Measurements from ENCODE around the gene PCED1A. TPM values are rescaled to one million over a fixed set of nuclear protein-coding genes. Genes with fewer than 3 reads are reported as not detected.

PCED1A gene
- total and polyA plus RNA-seq, 2 of the 8 experiments (the other 6 are each of a cell fraction or from before 2014, with no cell fraction given): 13.4 to 18.9 TPM

DNA sequence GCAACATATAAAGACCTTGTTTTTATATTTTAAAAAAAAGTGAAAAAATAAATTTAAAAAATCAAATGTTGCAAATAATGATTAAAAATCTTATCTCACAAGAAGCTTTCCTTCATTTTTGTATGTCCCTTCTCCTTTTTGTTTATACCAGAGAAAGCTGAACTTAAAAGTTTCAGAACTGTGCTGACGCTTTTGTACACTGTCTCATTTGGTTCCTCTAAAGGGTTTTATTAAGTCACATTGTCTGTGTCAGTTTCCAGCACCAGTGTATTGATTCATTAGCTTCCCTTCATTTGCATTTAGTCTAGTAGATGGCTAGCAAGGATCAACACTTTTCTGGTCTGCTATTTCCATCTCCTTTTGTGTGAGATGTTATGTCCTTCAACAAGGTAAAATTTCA, 6.7 kb downstream of the PCED1A start:
- ChIA-PET POLR2A (ENCODE audit: partially characterized antibody) (interaction anchor here (2.3 kb wide), 1 partner anchor 12 kb away, joined by 6 read pairs; no protein-coding TSS in a partner anchor), CTCF (ENCODE audit: partially characterized antibody) (no interaction called here)
- WGBS, 2 experiments (ENCODE audit: extremely low coverage in 1 of 2, insufficient coverage in 1 of 2, insufficient read length in 1 of 2, insufficient replicate concordance in 2 of 2, low coverage in 1 of 2, low lambda C conversion rate in 2 of 2, missing lambda C conversion rate in 1 of 2): 86% methylated on average over 1 of the region's 1 CpG; no CpG with 5 or more reads in 1 of the 2 experiments
- no peak for FAIRE-seq
- no peak overlapping the region for H2BK120ac ChIP-seq (replicated peaks; ENCODE audit: low read depth, low read length)
- no peaks in the 10 kb centered on the region for H3K36me3 ChIP-seq (ENCODE audit: control insufficient read depth in 2 of 4, insufficient read depth in 4 of 4, low read length in 3 of 4)
- H3K14ac ChIP-seq (ENCODE audit: insufficient read length): no peak overlapping the region
- no peak overlapping the region for H3K4me2 ChIP-seq (ENCODE audit: insufficient read depth in 1 of 2, low read depth in 2 of 2, low read length in 2 of 2)
- H3K79me1 ChIP-seq (ENCODE audit: low read depth, low read length): no peaks in the 10 kb centered on the region
- H3K4me1 ChIP-seq (replicated peaks in 1 of 4; ENCODE audit: control insufficient read depth in 3 of 4, insufficient read depth in 4 of 4, low read length in 3 of 4): no peaks in the 10 kb centered on the region; a peak in 1 of 7 replicates
- H3K56ac ChIP-seq (replicated peaks; ENCODE audit: insufficient read length, low read depth, low read length): no peak overlapping the region
- no peak overlapping the region for H3K4me3 ChIP-seq (ENCODE audit: extremely low read depth in 1 of 4, insufficient read depth in 2 of 4, low read depth in 3 of 4, low read length in 4 of 4)
- peaks cover 0 to 2% of the 10 kb centered on the region in 2 experiments for H4K20me1 ChIP-seq (replicated peaks in 1 of 2; ENCODE audit: control insufficient read depth in 1 of 2, insufficient read depth in 2 of 2, low read length in 2 of 2)
- no peak overlapping the region for H2AFZ ChIP-seq (ENCODE audit: low read length)
- peaks cover 0 to 5% (median 5%) of the 10 kb centered on the region in 4 experiments; a peak in 3 of 7 replicates for H3K27me3 ChIP-seq (replicated peaks in 1 of 4; ENCODE audit: control insufficient read depth in 3 of 4, extremely low read depth in 1 of 4, insufficient read depth in 3 of 4, low read length in 3 of 4)
- no peak for DNase-seq (ENCODE audit: low read depth in 1 of 2, low spot score in 2 of 2)
- H3K4ac ChIP-seq (replicated peaks; ENCODE audit: insufficient read length, low read depth, low read length): no peak overlapping the region
- no peaks in the 10 kb centered on the region for H3K9me3 ChIP-seq (ENCODE audit: insufficient read depth in 2 of 2, low read depth in 1 of 2, low read length in 1 of 2)
- no peak overlapping the region for H2BK20ac ChIP-seq (ENCODE audit: low read length)
- no peak overlapping the region for H3K27ac ChIP-seq (ENCODE audit: low read depth, low read length)
- H3K23ac ChIP-seq (ENCODE audit: insufficient read length): no peak overlapping the region
- no peaks in the 10 kb centered on the region for H3K23me2 ChIP-seq (ENCODE audit: low read depth, low read length)
- H3K79me2 ChIP-seq (ENCODE audit: control insufficient read depth in 1 of 2, insufficient read depth in 2 of 2, low read length in 2 of 2): no peaks in the 10 kb centered on the region
- no peak overlapping the region for H2AK5ac ChIP-seq (ENCODE audit: low read depth, low read length)
- no peak overlapping the region for H2BK5ac ChIP-seq (ENCODE audit: low read depth, low read length)
- H4K91ac ChIP-seq (replicated peaks; ENCODE audit: insufficient read length, low read length): no peak overlapping the region
- TF ChIP-seq NRF1 (IDR thresholded peaks at IDR 0.05; ENCODE audit: low read depth, low read length): no peak
- no peak for TF ChIP-seq KDM1A (IDR thresholded peaks at IDR 0.05; ENCODE audit: borderline replicate concordance, low read length)
- no peak for TF ChIP-seq ZNF274 (IDR thresholded peaks at IDR 0.05; ENCODE audit: borderline replicate concordance, extremely low read depth, low read length)
- TF ChIP-seq RBBP5 (IDR thresholded peaks at IDR 0.05; ENCODE audit: borderline replicate concordance, low read depth, low read length): no peak
- TF ChIP-seq CEBPB (IDR thresholded peaks at IDR 0.05; ENCODE audit: low read depth, low read length): no peak
- TF ChIP-seq CHD2 (IDR thresholded peaks at IDR 0.05; ENCODE audit: low read length): no peak
- H4K8ac ChIP-seq (ENCODE audit: extremely low read depth, insufficient read depth, low read length): no peak overlapping the region
- no peak overlapping the region for H3K18ac ChIP-seq (ENCODE audit: extremely low read depth, low read length)
- H4K5ac ChIP-seq (ENCODE audit: insufficient read length, low read depth, low read length): no peak overlapping the region
- H2BK15ac ChIP-seq (ENCODE audit: low read length): no peak overlapping the region
- H3K9ac ChIP-seq (replicated peaks in 1 of 4; ENCODE audit: extremely low read depth in 1 of 4, low read depth in 3 of 4, low read length in 3 of 4): no peak overlapping the region
- no peak overlapping the region for H2BK12ac ChIP-seq (ENCODE audit: low read depth, low read length)

Measured in H1 (cell line).